GM19023 (cell line): ENCODE measurements around the gene USP5.
"Not testable (repeated sequence)": the region's sequence is repeated elsewhere in the genome, so short reads cannot be mapped to it uniquely, and the experiment has no call there.

Experiments
- ATAC-seq: cut with Tn5 transposase; IDR thresholded peaks from one replicate; pipeline ENCODE4 v1.9.1; 2021; ENCODE audit warnings: mild to moderate bottlenecking, moderate library complexity; ENCODE audit not compliant: unreplicated experiment

Gene USP5

GRCh38 chr12:6887460-6887859 lies 35.5 kb downstream of the USP5 start:
- ATAC-seq: no peak

DNA sequence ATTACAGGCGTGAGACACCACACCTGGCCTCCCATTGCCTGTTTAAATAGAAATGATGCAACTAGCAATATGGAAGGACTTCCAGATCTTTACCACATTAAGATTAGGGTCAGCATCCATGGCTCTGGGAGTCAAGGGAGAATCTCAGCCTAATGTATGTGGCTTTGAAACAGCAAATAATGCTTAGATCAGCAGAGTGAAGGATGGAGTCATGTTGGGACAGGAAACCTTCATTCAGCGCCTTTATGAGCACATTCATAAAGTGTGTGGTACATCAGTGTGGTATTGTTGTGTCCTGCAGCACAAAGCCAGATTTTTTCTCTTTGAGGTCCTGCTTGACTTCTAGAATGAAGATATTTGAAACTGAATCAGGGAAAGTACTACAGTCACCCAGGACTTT lies 36.4 kb downstream of the USP5 start:
- ATAC-seq: no peak

GRCh38 chr12:6888794-6889193 lies 36.8 kb downstream of the USP5 start:
- ATAC-seq: not testable (repeated sequence)

DNA sequence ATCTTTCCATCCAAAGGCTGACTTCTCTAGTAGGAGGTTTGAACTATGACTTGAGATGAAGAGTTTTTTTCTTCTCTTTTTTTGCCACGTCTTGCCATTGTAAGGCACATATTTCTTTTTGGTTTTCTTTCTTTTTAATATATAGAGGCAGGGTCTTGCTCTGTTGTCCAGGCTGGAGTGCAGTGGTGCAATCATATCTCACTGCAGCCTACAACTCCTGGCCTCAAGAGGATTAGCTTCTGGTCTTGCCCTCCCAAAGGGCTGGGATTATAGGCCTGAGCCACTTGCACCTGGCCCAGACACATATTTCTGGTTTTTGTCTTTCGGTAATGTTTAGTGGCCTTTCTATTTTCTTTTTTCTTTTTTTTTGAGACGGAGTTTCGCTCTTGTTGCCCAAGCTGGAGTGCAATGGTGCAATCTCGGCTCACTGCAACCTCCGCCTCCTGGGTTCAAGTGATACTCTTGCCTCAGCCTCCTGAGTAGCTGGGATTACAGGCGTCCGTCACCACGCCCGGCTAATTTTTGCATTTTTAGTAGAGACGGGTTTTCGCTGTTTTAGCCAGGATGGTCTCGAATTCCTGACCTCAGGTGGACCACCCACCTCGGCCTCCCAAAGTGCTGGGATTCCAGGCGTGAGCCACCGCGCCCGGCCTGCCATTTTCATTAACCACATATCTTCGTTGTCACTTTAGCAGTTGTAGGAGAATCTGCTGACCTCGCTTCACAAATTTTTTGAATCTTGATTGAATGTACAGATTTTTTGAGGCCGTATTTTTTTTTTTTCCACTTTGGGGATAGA lies 38.0 kb downstream of the USP5 start:
- ATAC-seq: not testable (repeated sequence)

GRCh38 chr12:6890789-6891645 lies 39.1 kb downstream of the USP5 start:
- peak; percentile 95 for ATAC-seq

GRCh38 chr12:6891646-6892001 lies 39.7 kb downstream of the USP5 start:
- no peak for ATAC-seq

DNA sequence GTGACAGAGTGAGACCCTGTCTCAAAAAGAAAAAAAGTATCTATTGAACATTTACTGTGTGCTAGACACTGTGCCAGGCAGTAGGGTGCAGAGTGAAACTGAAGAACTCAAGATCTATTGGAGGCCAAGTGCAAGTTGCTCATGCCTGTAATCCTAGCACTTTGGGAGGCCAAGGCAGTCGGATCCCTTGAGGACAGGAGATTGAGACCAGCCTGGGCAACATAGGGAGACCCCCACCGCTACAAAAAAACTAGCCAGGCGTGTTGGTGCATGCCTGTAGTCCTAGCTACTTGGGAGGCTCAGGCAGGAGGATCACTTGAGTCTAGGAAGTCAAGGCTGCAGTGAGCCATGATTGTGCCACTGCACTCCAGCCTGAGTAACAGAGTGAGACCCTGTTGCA lies 40.7 kb downstream of the USP5 start:
- ATAC-seq: not testable (repeated sequence)

- no peak for ATAC-seq
Measured at GRCh38 chr12:6894321-6894720, 42.4 kb downstream of the USP5 start.

DNA sequence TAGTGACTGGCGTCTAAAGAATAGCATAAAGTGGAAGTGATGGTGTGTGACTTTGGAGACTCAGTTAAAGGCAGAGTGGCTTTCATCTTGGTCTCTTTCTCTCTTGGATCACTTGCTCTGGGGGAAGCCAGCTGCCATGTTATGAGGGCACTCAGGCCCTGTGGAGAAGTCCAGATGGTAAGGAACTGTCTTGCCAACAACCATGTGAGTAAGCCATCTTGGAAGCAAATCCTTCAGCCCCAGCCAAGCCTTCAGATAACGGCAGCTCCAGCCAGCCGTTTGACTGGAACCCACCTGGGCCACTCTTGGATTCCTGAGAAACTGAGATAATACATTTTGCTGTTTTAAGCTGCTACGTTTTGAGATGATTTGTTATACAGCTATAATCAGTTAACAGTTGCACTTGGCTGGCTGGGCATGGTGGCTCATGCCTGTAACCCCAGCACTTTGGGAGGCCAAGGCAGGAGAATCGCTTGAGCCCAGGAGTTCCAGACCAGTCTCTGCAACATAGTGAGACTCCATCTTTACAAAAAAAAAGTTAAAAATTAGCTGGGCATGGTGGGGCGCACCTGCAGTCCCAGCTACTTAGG lies 45.0 kb downstream of the USP5 start:
- no peak for ATAC-seq

- no peak for ATAC-seq
Measured at GRCh38 chr12:6899427-6899826, 47.5 kb downstream of the USP5 start.

- no peak for ATAC-seq
Measured at GRCh38 chr12:6899837-6900519, 48.0 kb downstream of the USP5 start.

DNA sequence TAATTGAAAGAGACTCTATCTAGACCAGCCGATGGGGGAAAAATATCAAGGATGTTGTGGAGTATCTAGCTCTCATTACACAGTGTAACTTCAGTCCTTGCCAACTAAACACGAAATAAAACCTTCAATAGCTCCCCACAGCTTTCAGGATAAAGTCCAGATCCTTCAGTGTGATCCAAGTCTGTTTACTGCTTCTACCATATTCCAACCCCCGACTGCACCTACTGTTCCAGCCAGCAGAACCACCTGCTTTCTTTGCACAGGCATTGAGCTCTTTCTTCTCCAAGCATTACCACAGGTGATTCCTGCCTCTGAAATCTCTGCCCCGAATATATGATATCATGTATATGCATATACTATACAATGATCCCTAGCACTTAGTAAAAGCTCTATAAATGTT lies 50.5 kb downstream of the USP5 start:
- ATAC-seq: no peak

DNA sequence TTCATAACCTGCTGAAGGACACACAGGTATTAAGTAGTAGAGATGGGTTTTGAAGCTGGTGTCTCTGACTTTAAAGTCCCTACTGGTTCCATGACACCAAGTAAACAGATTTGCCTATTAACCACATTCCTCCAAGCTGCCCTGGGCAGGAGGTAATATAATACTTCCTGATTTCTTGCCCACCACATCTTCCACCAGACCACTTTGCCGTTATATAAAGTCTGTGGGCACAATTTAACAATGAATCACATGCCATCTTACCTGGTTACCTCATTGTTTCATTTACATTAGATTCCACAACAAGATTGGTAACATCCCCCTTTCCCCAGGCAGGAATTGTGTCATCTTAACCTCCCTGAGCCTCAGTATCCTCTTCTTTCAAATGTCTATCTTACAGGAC lies 51.8 kb downstream of the USP5 start:
- no peak for ATAC-seq

- ATAC-seq: peak; percentile 98
Measured at GRCh38 chr12:6904280-6905276, 52.6 kb downstream of the USP5 start, which contains the start of gene LRRC23. Gene LRRC23 (plus strand): TSS chr12:6904822. CDS start chr12:6905634, 812 bp downstream.

DNA sequence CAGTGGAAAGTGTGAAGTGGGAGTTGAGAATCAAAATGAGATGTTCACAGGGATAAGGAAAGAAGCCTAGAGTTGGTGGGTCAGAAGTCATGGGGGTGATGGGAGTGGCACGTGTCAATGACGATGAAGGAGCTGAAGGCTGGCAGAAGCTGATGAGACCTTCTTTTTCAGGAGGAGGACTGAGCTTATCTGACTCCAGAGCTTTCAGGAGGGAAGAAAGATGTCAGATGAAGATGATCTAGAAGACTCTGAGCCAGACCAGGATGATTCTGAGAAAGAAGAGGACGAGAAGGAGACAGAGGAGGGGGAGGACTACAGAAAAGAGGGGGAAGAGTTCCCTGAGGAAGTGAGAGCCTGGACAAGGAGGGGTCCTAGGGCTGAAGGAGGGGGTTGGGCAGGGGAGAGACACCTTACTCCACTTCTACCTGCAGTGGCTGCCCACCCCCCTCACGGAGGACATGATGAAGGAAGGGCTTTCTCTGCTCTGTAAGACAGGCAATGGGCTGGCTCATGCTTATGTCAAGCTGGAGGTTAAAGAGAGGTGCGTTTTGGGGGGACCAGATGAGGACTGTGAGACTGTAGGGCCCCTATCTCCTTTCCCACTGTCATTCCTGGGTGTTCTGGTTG lies 53.6 kb downstream of the USP5 start:
- ATAC-seq: no peak

DNA sequence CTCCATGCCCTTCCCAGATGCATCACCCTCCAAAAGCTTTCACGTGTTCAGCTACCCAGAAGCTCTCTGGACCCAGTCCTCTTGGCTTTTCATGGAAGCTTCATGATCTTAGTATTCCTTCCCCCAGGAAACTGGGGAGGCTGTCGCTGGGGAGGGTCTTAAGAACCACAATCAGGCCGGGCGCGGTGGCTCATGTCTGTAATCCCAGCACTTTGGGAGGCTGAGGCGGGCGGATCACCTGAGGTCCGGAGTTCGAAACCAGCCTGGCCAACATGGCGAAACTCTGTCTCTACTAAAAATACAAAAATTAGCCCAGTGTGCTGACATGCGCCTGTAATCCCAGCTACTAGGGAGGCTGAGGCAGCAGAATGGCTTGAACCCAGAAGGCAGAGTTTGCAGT lies 56.2 kb downstream of the USP5 start:
- not testable (repeated sequence) for ATAC-seq

GRCh38 chr12:6909421-6910145 lies 57.6 kb downstream of the USP5 start:
- no peak for ATAC-seq

DNA sequence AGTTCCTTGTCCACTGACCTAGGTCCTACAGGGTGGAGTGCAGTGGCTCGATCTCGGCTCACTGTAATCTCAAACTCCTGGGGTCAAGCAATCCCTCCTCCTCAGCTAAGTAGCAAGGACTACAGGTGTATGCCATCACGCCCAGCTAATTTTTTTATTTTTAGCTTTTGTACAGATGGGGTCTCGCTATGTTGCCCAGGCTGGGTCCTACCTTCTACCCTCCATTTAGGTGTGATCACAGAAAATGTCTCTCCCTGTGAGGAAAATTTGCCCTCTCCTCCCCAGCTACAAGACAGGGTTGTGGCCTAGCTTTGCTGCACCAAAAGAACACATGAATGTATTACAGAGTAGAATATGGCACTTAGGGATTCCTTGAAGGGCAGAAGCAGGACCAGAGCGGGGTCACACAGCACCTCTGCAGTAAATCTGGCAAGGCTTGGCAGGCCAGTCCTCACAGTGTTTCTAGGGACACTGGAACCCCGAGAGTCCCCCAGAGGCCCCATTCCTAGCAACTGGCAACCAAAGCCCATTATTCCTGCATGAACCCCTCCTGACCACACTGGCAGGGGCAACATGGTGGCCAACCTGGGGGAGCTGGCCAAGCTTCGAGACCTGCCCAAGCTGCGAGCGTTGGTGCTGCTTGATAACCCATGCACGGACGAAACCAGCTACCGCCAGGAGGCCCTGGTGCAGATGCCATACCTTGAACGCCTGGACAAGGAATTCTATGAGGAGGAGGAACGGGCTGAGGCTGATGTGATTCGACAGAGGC lies 60.4 kb downstream of the USP5 start:
- ATAC-seq: no peak
